HG03575 (cell line): ENCODE data around the gene SPRYD3.

Source experiments
- ATAC-seq: cut with Tn5 transposase; IDR thresholded peaks from one replicate; pipeline ENCODE4 v1.9.1; 2021; ENCODE audit not compliant: unreplicated experiment, insufficient number of reproducible peaks, low FRiP score; ENCODE audit errors: extremely low read depth

The SPRYD3 gene

GRCh38 chr12:53065975-53066931, 12.9 kb downstream of the SPRYD3 start:
- no peak for ATAC-seq

DNA sequence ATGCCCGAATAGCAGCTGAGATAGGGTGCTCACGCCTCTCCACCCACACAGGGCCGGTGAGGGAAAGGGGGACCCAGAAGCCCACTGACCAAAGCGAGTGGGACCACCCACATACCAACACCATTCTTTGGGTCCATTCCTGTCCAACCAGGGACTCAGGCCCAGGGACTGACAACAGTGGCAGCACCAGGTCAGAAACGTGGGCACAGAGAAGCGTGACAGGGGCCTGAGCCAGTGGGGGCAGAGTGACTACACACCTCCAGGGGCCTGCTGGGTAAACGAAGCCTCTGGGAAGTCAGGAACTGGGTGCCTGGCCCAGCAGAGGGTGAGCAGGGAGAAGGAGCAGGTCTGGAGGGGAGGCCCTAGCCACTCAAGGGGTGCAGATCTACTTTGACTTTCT, 13.7 kb downstream of the SPRYD3 start:
- ATAC-seq: no peak

DNA sequence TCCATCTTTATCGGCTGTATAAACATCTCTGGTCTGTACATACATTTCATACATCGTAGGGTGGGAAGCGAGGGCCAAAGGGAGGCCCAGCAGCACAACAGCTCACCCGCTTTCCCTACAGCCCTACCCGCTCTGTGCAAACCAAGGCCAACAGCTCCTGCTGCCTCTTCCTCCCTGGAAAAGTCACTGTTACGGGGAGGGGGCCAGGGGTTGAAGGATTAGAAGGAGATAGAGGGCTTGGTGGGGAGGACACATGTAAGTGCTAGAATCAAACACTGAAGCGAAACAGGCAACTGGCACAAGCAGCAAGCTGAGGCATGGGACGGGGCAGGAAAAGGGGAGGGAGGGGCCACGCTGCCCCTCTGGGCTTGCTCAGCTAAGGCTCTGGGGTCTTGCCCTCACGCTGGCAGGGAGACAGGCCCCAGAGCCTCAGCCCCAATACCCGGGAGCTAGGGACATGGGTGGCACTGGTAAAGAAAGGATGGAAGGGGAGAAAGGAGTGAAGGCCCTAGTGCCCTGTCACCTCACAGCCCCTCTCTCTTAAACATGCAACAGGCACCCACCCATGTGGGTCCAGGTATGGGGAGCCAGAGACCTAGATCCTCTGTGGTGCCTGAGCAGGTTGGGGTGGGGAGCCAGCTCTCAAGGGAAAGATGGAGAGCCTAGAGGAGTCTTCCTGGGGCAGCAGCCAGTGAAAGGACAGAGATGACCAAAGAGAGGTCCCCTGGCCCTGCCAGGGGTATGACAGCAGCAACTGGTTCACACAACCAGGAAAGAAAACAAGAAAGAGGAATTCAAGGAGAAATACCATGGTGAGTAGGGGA, 14.4 kb downstream of the SPRYD3 start:
- no peak for ATAC-seq

DNA sequence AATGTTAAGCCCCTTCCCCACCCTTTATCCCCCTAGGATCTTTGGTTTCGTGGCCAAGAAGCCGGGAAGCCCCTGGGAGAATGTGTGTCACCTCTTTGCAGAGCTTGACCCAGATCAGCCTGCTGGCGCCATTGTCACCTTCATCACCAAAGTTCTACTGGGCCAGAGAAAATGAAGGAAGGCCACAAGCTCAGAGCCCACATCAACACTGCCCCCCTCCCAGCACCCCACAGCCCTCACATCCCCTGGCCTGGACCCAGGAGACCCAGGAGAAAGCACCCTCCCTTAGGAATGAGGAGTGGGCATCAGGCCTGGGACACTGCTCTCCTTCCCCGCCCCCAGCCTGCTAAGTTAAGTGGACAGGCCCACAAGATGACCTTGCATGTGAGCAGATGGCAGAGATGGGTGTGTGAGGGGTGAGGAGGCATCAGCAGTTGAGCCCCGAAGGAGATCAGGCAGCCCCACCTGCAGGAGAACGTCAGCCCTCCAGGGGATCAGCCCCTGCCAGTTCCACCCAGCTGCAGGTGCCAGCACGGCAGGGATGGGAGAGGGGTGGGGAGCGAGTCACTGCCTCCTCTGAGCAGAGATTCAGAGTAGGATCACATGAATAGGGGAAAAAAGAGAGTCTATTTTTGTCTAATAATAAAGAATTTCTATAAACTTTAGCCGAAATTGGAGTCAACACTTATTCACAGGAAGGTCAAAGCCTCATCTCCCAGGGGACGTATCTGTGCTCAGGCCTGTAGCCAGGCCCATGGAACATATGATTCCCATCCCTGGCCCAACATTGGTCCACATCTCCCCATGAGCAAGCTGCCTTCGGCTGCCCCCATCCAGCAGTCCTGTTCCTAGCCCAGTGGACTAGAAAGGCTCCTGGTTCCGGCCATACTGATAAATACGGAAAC, 15.2 kb downstream of the SPRYD3 start:
- no peak for ATAC-seq

- ATAC-seq: no peak
Observed at GRCh38 chr12:53062977-53063707, 16.0 kb downstream of the SPRYD3 start.

DNA sequence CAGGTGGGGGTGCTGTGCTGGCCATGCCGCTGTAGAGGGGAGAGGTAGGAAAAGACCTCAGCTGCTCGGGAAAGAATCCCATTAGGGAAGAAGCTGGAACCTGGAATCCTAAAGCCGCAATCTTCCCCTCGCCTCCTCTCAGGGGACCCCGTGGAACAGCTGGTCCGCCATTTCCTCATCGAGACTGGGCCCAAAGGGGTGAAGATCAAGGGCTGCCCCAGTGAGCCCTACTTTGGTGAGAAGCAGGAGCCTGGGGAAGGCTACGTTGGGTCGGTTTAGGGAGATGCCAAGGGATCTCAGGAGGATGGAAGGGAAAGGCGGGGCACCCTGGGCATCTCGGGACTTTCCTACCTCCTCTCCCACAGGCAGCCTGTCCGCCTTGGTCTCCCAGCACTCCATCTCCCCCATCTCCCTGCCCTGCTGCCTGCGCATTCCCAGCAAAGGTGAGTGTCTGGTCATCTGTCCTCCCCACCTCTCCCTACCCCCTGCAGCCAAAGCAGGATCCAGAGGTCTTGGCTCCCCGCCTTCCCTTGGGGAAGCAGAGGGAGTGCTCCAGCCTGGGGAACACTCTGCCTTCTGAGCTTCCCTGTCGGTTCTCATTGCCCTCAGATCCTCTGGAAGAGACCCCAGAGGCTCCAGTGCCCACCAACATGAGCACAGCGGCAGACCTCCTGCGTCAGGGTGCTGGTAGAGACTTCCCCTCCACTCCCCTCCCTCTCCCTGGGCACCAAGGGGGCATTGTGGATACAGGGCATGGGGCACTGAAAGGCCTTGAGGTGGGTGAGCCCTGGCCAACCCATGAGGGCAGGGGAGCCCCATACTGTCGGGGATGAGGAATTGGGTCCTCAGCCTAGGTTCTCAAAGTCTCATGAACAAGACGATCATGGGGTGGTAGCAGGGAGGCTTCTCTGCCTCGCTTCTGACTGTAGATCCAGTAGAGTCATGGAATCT, 16.9 kb downstream of the SPRYD3 start:
- no peak for ATAC-seq

DNA sequence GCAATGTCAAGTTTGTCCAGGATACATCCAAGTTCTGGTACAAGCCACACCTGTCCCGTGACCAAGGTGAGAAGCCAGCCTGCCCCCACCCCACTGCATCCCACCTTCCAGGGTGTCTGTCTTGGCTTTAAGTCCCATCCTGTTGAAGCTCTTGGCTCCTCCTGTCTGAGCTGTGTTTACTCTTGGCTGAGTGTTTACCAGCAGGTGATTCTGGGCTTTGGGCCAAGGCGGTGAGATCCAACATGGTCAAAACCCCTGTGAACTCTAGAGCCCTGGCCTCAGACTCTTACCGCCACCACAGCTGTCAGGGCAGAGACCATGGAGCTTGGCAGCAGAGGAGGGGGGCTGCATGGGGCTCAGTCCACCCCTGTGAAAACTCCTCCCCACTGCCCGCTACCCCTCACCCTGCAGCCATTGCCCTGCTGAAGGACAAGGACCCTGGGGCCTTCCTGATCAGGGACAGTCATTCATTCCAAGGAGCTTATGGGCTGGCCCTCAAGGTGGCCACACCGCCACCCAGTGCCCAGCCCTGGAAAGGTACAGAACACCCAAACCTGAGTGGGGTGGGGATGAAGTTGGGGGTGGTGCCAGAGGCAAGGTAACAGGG, 17.7 kb downstream of the SPRYD3 start:
- no peak for ATAC-seq

DNA sequence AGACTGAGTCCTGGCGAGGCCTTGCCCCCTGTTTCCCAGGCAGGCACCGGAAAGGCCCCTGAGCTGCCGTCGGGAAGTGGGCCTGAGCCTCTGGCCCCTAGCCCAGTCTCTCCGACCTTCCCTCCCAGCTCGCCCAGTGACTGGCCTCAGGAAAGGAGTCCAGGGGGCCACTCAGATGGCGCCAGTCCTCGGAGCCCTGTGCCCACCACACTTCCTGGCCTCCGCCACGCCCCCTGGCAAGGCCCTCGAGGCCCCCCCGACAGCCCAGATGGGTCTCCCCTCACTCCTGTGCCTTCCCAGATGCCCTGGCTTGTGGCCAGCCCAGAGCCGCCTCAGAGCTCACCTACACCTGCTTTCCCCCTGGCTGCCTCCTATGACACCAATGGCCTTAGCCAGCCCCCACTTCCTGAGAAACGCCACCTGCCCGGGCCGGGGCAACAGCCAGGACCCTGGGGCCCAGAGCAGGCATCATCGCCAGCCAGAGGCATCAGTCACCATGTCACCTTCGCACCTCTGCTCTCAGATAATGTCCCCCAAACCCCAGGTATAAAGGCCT, 18.4 kb downstream of the SPRYD3 start:
- ATAC-seq: no peak

DNA sequence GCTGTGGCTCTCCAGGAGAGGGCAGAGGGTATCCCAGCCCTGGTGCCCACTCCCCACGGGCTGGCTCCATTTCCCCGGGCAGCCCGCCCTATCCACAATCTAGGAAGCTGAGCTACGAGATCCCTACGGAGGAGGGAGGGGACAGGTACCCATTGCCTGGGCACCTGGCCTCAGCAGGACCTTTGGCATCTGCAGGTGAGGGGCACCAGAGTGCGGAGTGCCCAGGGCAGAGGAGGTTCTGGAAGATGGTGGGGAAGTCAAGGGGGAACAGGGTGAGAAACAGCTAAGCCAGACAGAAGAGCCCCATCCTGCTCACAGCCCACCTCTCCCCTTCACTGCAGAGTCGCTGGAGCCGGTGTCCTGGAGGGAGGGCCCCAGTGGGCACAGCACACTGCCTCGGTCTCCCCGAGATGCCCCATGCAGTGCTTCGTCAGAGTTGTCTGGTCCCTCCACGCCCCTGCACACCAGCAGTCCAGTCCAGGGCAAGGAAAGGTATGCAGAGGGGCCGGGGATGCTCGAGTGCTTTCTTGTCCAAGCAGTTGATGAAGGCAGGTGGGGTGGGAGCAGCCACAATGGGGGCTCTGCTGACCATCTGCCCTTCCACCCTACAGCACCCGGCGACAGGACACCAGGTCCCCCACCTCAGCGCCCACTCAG, 19.0 kb downstream of the SPRYD3 start:
- no peak for ATAC-seq

DNA sequence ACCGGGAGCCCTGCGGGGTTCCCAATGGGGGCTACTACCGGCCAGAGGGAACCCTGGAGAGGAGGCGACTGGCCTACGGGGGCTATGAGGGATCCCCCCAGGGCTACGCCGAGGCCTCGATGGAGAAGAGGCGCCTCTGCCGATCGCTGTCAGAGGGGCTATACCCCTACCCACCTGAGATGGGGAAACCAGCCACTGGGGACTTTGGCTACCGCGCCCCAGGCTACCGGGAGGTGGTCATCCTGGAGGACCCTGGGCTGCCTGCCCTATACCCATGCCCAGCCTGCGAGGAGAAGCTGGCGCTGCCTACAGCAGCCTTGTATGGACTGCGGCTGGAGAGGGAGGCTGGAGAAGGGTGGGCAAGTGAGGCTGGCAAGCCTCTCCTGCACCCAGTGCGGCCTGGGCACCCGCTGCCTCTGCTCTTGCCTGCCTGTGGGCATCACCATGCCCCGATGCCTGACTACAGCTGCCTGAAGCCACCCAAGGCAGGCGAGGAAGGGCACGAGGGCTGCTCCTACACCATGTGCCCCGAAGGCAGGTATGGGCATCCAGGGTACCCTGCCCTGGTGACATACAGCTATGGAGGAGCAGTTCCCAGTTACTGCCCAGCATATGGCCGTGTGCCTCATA, 19.6 kb downstream of the SPRYD3 start:
- no peak for ATAC-seq

- ATAC-seq: no peak
Observed at GRCh38 chr12:53058674-53059433, 20.3 kb downstream of the SPRYD3 start.

DNA sequence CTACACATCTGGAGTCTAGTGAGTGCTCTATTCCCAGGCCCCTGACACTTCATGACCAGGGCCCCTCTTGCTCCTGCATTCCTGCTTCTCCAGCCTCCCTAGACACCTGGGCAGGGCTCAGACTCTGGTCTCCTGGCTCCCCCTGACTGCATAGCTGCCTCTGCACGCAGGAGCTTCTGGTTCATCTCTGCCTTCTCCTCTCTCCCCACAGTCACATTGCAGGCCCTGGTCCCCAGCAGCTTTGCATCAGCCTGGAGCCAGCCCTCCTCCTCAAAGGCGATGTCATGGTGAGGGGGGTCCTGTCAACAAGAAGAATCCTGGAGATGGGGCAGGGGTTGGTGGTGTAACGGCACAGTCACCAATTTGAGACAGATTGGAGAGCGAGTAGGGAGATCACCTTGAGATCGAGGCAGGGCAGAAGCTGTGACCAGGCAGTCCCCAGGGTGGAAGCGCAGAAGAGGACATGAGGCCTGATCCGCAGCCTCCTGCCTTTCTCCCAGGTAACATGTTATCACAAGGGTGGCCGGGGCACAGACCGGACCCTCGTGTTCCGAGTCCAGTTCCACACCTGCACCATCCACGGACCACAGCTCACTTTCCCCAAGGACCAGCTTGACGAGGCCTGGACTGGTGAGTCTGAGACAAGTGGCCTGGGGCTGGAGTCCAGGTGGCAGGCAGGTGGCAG, 21.2 kb downstream of the SPRYD3 start:
- no peak for ATAC-seq

- ATAC-seq: no peak
Observed at GRCh38 chr12:53056901-53057300, 22.3 kb downstream of the SPRYD3 start.

DNA sequence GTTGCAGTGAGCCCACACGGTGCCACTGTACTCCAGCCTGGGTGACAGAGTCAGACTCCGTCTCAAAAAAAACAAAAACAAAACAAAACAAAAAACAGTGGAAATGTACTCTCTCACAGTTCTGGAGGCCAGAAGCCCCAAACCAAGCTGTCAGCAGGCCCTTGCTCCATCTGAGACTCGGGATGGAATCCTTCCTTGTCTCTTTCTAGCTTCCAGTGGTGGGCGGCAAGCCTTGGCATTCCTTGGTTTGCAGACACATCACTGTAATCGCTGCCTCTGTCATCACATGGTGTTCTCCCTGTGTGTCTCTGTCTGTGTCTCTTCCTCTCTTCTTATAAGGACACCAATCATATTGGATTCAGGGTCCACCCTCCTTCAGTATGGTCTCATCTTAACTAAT, 22.9 kb downstream of the SPRYD3 start:
- ATAC-seq: no peak
